Fibroblast of villous mesenchyme (primary cell): ENCODE measurements around the gene PCGF5. TPM values are rescaled to one million over a fixed set of nuclear protein-coding genes. Genes with fewer than 3 reads are reported as not detected.
"Not testable (repeated sequence)": the region's sequence is repeated elsewhere in the genome, so short reads cannot be mapped to it uniquely, and the experiment has no call there.

Source experiments
- DNase-seq: peaks from one replicate; pipeline ENCODE4 v3.0.0-alpha.2; 2010; ENCODE audit warnings: low read depth
- H3K4me3 ChIP-seq: 2 replicates; pipeline ENCODE4 v1.5.1; 2011; ENCODE audit warnings: low read depth, mild to moderate bottlenecking, low read length
- CTCF ChIP-seq: IDR thresholded peaks from 2 replicates; pipeline ENCODE4 v1.5.1; 2012; ENCODE audit warnings: low read depth, mild to moderate bottlenecking, low read length; ENCODE audit not compliant: insufficient read depth
- total RNA-seq: library from RNA; depleted of rRNA; stranded (reverse); fragments of >200 nt; gene quantifications from 2 replicates; pipeline ENCODE4 v1.2.3, GENCODE V29; 2012

PCGF5 gene
- total RNA-seq, 1 donor = 29.4 TPM

- DNase-seq = no peak
- H3K4me3 ChIP-seq = no peak overlapping the region
Observed at GRCh38 chr10:91247360-91248111, 27.1 kb downstream of the PCGF5 start.

GRCh38 chr10:91249700-91250099 lies 29.2 kb downstream of the PCGF5 start:
- TF ChIP-seq CTCF = no peak
- no peak overlapping the region for H3K4me3 ChIP-seq
- DNase-seq = no peak

More at GRCh38 chr10:91247360-91248111, 27.1 kb downstream of the PCGF5 start:
- TF ChIP-seq CTCF = no peak

GRCh38 chr10:91250341-91250740 lies 29.9 kb downstream of the PCGF5 start:
- no peak for TF ChIP-seq CTCF
- H3K4me3 ChIP-seq = no peak overlapping the region
- no peak for DNase-seq

- no peak overlapping the region for H3K4me3 ChIP-seq
- peak; percentile 65 for DNase-seq
- peak; percentile 85 for TF ChIP-seq CTCF
Observed at GRCh38 chr10:91251430-91252056, 31.1 kb downstream of the PCGF5 start.

GRCh38 chr10:91253300-91253699 lies 32.8 kb downstream of the PCGF5 start:
- no peak for TF ChIP-seq CTCF
- DNase-seq = no peak
- H3K4me3 ChIP-seq = no peak overlapping the region

- no peak for TF ChIP-seq CTCF
- H3K4me3 ChIP-seq = no peak overlapping the region
- no peak for DNase-seq
Observed at GRCh38 chr10:91257310-91257709, 36.8 kb downstream of the PCGF5 start.

GRCh38 chr10:91260417-91260816 lies 40.0 kb downstream of the PCGF5 start:
- DNase-seq, H3K4me3 ChIP-seq: not testable (repeated sequence)
